K562 (cell line): ENCODE results near the gene SLC15A1.

Source experiments
- ATF1 ChIP-seq, 2 experiments: fragments of 450-650 bp in 1 of 2; IDR thresholded peaks; 2 replicates each; pipeline ENCODE4 v1.6.1; 2016; ENCODE audit warnings: missing compliant biosample characterization in 1 of 2, missing genetic modification characterization in 1 of 2
- CAMTA2 ChIP-seq: fragments of 250-450 bp; sonication (Bioruptor Pico); conservative IDR thresholded peaks from 2 replicates; pipeline ENCODE4 v1.5.1; 2022
- CXXC5 ChIP-seq: fragments of 250-450 bp; sonication (Bioruptor Pico); IDR thresholded peaks from 2 replicates; pipeline ENCODE4 v1.8.0; 2022; ENCODE audit warnings: inconsistent platforms, mild to moderate bottlenecking, moderate library complexity
- DIDO1 ChIP-seq: fragments of 450-650 bp; IDR thresholded peaks from 2 replicates; pipeline ENCODE4 v1.6.1; 2016; ENCODE audit warnings: low read depth, missing biosample characterization, missing genetic modification characterization
- FOXA1 ChIP-seq: fragments of 450-650 bp; IDR thresholded peaks from 2 replicates; pipeline ENCODE4 v1.6.1; 2016; ENCODE audit warnings: mild to moderate bottlenecking, borderline replicate concordance
- MAFF ChIP-seq: IDR thresholded peaks from 2 replicates; pipeline ENCODE4 v1.6.1; 2012; ENCODE audit warnings: low read length, improper control_type of control experiment
- MAFK ChIP-seq: IDR thresholded peaks from 2 replicates; pipeline ENCODE4 v1.6.1; 2011; ENCODE audit warnings: low read length, improper control_type of control experiment
- POLR2AphosphoS5 ChIP-seq: IDR thresholded peaks from 2 replicates; pipeline ENCODE4 v1.6.1; 2011; ENCODE audit warnings: mild to moderate bottlenecking, low read depth, low read length, moderate library complexity; ENCODE audit not compliant: control insufficient read depth, insufficient read depth
- RBM15 ChIP-seq: fragments of 200-400 bp; formaldehyde crosslinking; IDR thresholded peaks from 2 replicates; pipeline ENCODE4 v1.6.1; 2018; ENCODE audit warnings: mild to moderate bottlenecking, low read length, moderate library complexity; ENCODE audit not compliant: insufficient read depth
- SP1 ChIP-seq: sonication (generic); formaldehyde crosslinking; IDR thresholded peaks from 2 replicates; pipeline ENCODE4 v1.8.1; 2022; ENCODE audit warnings: mild to moderate bottlenecking, missing genetic modification reagents
- YY1 ChIP-seq, 3 experiments: IDR thresholded peaks; 2 replicates each; pipeline ENCODE4 v1.6.1; 2011; ENCODE audit warnings: low read length in 2 of 3, mild to moderate bottlenecking in 2 of 3, moderate library complexity in 2 of 3, borderline replicate concordance in 1 of 3, control low read depth in 1 of 3, low read depth in 1 of 3; ENCODE audit not compliant: insufficient read depth in 3 of 3, insufficient replicate concordance in 2 of 3, control insufficient read depth in 1 of 3, insufficient read length in 1 of 3; ENCODE audit errors: extremely low read depth in 1 of 3
- ZNF707 ChIP-seq: fragments of 250-450 bp; sonication (Bioruptor Pico); conservative IDR thresholded peaks from 2 replicates; pipeline ENCODE4 v1.8.0; 2022; ENCODE audit warnings: inconsistent platforms, mild to moderate bottlenecking, moderate library complexity
- TF ChIP-seq, protein P1 (sequence below): fragments of 250-450 bp; sonication (Bioruptor Pico); IDR thresholded peaks from 2 replicates; pipeline ENCODE4 v1.5.0; 2022; ENCODE audit warnings: mild to moderate bottlenecking

DNA sequence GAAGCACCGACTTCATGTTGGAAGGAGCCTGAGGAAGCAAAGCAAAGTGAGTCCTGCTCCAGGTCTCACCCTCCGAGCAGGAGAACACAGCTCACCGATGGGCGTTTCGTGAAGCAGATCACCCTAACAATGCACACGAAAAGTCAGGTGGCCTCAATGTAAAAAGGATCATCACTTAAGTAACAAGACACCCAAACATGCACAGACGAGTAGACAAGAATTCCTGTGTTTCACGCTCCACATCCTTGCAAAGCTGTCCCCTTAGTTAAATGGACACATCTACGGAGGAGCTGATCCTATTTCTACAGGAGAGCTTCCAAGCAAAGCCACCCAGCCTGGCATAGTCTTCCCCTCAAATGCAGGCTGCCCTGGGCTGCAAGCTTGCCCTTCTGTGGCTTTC lies 66.2 kb downstream of the SLC15A1 start:
- TF ChIP-seq MAFK = no peak
- no peak for TF ChIP-seq MAFF
- TF ChIP-seq YY1 (IDR thresholded peaks at IDR 0.05; ENCODE audit: borderline replicate concordance in 1 of 3, control insufficient read depth in 1 of 3, extremely low read depth in 1 of 3, insufficient read depth in 3 of 3, insufficient read length in 1 of 3, insufficient replicate concordance in 2 of 3, low read depth in 1 of 3, low read length in 2 of 3) = no peak
- TF ChIP-seq SP1 (CRISPR knock-in tag) = no peak
- no peak for TF ChIP-seq RBM15
- TF ChIP-seq CXXC5 (CRISPR knock-in tag) = no peak
- TF ChIP-seq CAMTA2 (CRISPR knock-in tag) = no peak
- no peak for TF ChIP-seq FOXA1
- TF ChIP-seq DIDO1 = no peak
- TF ChIP-seq, protein P1, sequence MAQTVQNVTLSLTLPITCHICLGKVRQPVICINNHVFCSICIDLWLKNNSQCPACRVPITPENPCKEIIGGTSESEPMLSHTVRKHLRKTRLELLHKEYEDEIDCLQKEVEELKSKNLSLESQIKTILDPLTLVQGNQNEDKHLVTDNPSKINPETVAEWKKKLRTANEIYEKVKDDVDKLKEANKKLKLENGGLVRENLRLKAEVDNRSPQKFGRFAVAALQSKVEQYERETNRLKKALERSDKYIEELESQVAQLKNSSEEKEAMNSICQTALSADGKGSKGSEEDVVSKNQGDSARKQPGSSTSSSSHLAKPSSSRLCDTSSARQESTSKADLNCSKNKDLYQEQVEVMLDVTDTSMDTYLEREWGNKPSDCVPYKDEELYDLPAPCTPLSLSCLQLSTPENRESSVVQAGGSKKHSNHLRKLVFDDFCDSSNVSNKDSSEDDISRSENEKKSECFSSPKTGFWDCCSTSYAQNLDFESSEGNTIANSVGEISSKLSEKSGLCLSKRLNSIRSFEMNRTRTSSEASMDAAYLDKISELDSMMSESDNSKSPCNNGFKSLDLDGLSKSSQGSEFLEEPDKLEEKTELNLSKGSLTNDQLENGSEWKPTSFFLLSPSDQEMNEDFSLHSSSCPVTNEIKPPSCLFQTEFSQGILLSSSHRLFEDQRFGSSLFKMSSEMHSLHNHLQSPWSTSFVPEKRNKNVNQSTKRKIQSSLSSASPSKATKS (CRISPR knock-in tag) = no peak
- no peak for TF ChIP-seq ZNF707 (CRISPR knock-in tag)
- TF ChIP-seq ATF1 (CRISPR knock-in tag; IDR thresholded peaks at IDR 0.05) = no peak
- TF ChIP-seq ATF1 (tag; IDR thresholded peaks at IDR 0.05) = no peak
- no peak for TF ChIP-seq POLR2AphosphoS5
